Sigmoid colon (tissue), 7 donors: ENCODE results near the gene OCIAD1. TPM values are rescaled to one million over a fixed set of nuclear protein-coding genes. Genes with fewer than 3 reads are reported as not detected.
"Not testable (repeated sequence)": the region's sequence is repeated elsewhere in the genome, so short reads cannot be mapped to it uniquely, and the experiment has no call there.

ENCODE experiments used
- DNase-seq: peaks from one replicate; pipeline ENCODE4 v3.0.0-alpha.2; 2019
- H3K27ac ChIP-seq, 4 donors: fragments of 200-600 bp; sonication (generic); one replicate each; pipeline ENCODE4 v1.5.1; 2016 to 2019; ENCODE audit warnings: mild to moderate bottlenecking in 1 of 4
- H3K27me3 ChIP-seq, 3 donors: fragments of 200-600 bp; sonication (generic); one replicate each; pipeline ENCODE4 v1.5.1; 2019; ENCODE audit warnings: mild to moderate bottlenecking in 1 of 3
- H3K36me3 ChIP-seq, 4 donors: fragments of 200-600 bp; sonication (generic); one replicate each; pipeline ENCODE4 v1.5.1; 2016 to 2019
- H3K4me1 ChIP-seq, 4 donors: fragments of 200-600 bp; sonication (generic); one replicate each; pipeline ENCODE4 v1.5.1; 2017 to 2019
- H3K4me3 ChIP-seq, 4 donors: fragments of 200-600 bp; sonication (generic); one replicate each; pipeline ENCODE4 v1.5.1; 2017 to 2019; ENCODE audit warnings: mild to moderate bottlenecking in 2 of 4, moderate library complexity in 1 of 4
- H3K9me3 ChIP-seq, 4 donors: fragments of 200-600 bp in 3 of 4; sonication (generic) in 3 of 4; one replicate each; pipeline versions ENCODE4 v1.5.1 to v1.6.1; 2013 to 2019
- EP300 ChIP-seq, 4 donors: sonication (generic); formaldehyde crosslinking; IDR thresholded peaks; one replicate each; pipeline ENCODE4 v1.6.1; 2017; ENCODE audit warnings: antibody characterized with exemption in 4 of 4
- POLR2A ChIP-seq, 2 donors: fragments of 450-650 bp; IDR thresholded peaks; one replicate each; pipeline ENCODE4 v1.6.1; 2016; ENCODE audit warnings: antibody characterized with exemption in 2 of 2, mild to moderate bottlenecking in 2 of 2, moderate library complexity in 2 of 2
- POLR2AphosphoS5 ChIP-seq, 4 donors: sonication (generic); formaldehyde crosslinking; IDR thresholded peaks; one replicate each; pipeline ENCODE4 v1.6.1; 2017; ENCODE audit warnings: antibody characterized with exemption in 4 of 4
- WGBS, 2 donors: extraction: QIAGEN DNeasy Blood & Tissue Kit; methylation state at CpG; one replicate each; pipeline ENCODE4 v1.1.7; 2013; 5-methylcytosine and 5-hydroxymethylcytosine counted together
- intact Hi-C: fragments of 100-400 bp; cut with DNase I; formaldehyde crosslinking; loops from one replicate; pipeline ENCODE4 v1.15.1; 2023
- polyA plus RNA-seq, 3 donors: library from polyadenylated mRNA; stranded (reverse); fragments of 200-250 nt; gene quantifications; one replicate each; pipeline ENCODE4 v1.2.3, GENCODE V29; 2013
- total RNA-seq, 4 donors: library from RNA; depleted of rRNA; stranded (reverse); fragments of >200 nt; gene quantifications; one replicate each; pipeline ENCODE4 v1.1.0, GENCODE V29; 2016
- TF ChIP-seq, protein P1 (sequence below), 4 experiments: fragments of 450-650 bp in 3 of 4; fragments of 200-600 bp in 1 of 4; IDR thresholded peaks; one replicate each; pipeline ENCODE4 v1.5.1; 2016 to 2019; ENCODE audit warnings: antibody characterized with exemption in 4 of 4, mild to moderate bottlenecking in 3 of 4, moderate library complexity in 2 of 4
- donor health status: healthy with polysubstance abuse.
- donor health status: Bipolar disorder and iron deficiency.
- donor health status: healthy.

Gene OCIAD1
- total and polyA plus RNA-seq, 7 donors, result 51.7 to 133 (median 100) TPM

DNA sequence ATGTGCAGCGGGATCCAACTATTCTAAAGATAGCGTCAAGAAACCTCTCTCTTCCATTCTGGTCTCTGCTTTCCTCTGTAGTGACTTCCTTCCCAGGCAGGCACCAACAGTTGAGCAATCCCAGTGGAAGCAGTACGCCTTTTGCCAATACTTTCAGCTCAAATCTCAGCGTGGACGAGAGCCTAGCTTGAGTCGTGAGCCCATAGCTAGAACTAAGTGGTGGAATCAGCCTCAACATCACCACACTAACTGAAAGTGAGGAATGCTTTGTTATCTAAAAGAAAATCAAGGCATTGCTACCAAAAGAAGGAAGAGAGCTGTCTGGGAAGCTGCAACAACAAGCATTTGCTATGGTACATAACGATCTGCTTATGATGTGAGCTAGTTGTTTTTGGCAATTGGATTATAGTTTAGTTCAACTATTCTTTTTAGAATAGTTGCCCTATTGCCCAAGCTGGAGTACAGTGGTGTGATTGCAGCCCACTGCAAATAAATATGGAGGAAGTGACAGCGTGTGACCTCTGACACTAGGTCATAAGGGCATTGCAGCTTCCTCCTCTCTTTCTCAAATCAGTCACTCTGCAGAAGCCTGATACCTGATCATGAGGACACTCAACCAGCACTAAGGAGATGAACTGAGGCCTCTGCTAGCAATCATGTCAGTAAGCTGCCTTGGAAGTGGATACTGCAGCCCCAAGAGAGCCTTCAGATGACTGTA lies 26.1 kb upstream of the OCIAD1 start:
- intact Hi-C loops, result no loop called here
- WGBS, 2 donors, result 94 to 96% methylated on average over 8 of the region's 8 CpGs
- H3K27me3 ChIP-seq, result no peaks in the 10 kb centered on the region
- no peaks in the 10 kb centered on the region for H3K36me3 ChIP-seq
- H3K27ac ChIP-seq, result no peak overlapping the region
- H3K4me1 ChIP-seq, result peaks cover 0 to 4% (median 0%) of the 10 kb centered on the region in 4 donors
- H3K9me3 ChIP-seq, result no peaks in the 10 kb centered on the region
- TF ChIP-seq POLR2A (IDR thresholded peaks at IDR 0.05), result no peak
- no peak for TF ChIP-seq POLR2AphosphoS5 (IDR thresholded peaks at IDR 0.05)
- TF ChIP-seq, protein P1, sequence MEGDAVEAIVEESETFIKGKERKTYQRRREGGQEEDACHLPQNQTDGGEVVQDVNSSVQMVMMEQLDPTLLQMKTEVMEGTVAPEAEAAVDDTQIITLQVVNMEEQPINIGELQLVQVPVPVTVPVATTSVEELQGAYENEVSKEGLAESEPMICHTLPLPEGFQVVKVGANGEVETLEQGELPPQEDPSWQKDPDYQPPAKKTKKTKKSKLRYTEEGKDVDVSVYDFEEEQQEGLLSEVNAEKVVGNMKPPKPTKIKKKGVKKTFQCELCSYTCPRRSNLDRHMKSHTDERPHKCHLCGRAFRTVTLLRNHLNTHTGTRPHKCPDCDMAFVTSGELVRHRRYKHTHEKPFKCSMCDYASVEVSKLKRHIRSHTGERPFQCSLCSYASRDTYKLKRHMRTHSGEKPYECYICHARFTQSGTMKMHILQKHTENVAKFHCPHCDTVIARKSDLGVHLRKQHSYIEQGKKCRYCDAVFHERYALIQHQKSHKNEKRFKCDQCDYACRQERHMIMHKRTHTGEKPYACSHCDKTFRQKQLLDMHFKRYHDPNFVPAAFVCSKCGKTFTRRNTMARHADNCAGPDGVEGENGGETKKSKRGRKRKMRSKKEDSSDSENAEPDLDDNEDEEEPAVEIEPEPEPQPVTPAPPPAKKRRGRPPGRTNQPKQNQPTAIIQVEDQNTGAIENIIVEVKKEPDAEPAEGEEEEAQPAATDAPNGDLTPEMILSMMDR (IDR thresholded peaks at IDR 0.05), result no peak
- TF ChIP-seq EP300 (IDR thresholded peaks at IDR 0.05), result no peak
- H3K4me3 ChIP-seq, result no peak overlapping the region
- DNase-seq, result no peak

DNA sequence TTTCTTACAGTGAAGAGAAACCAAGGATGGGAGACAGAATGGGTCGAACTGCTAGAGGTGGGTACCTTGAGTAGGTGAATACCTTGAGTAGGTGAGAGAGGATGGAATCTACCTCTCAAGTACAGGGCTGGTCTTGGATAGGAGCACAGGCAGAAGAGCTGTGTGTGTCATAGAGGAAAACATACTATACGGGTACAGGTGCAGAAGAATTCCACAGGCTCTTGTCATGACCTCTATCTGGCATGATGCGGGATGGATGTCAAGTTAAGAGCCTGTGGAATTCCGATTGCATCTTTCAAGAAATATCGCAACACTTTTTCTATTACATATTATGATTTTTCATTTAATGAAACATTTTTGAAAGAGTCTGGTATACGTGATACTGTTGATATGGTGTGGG lies 18.0 kb upstream of the OCIAD1 start:
- no peaks in the 10 kb centered on the region for H3K4me1 ChIP-seq
- no peak for DNase-seq
- no peaks in the 10 kb centered on the region for H3K9me3 ChIP-seq
- TF ChIP-seq POLR2A (IDR thresholded peaks at IDR 0.05) (no peak), POLR2AphosphoS5 (IDR thresholded peaks at IDR 0.05) (no peak), EP300 (IDR thresholded peaks at IDR 0.05) (no peak)
- TF ChIP-seq, protein P1 (IDR thresholded peaks at IDR 0.05), result no peak
- H3K36me3 ChIP-seq, result no peaks in the 10 kb centered on the region
- intact Hi-C loops, result no loop called here
- H3K4me3 ChIP-seq, result no peak overlapping the region
- no peaks in the 10 kb centered on the region for H3K27me3 ChIP-seq
- 80% methylated on average over 6 of the region's 6 CpGs for WGBS, 2 donors
- H3K27ac ChIP-seq, result no peak overlapping the region

DNA sequence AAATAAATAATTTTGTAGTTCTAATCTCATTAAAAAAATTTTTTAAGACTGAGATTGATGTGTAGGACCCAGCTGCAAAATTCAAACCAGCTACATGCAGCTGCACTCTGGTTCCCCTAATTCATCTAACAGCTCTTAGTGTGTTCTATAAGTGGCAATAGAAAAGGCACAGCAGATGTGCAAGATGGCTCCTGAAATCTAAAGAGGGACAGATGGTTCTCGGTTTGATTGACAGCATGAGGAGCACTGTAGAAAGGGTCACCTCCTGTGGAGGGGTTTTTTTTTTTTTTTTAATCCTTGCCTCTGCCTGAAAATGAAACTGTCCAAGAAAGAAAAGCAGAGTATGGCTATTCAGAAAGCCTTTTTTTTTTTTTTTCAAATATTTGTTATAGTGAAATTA lies 16.9 kb upstream of the OCIAD1 start:
- no peaks in the 10 kb centered on the region for H3K27me3 ChIP-seq
- TF ChIP-seq, protein P1 (IDR thresholded peaks at IDR 0.05), result no peak
- TF ChIP-seq POLR2AphosphoS5 (IDR thresholded peaks at IDR 0.05) (no peak), EP300 (IDR thresholded peaks at IDR 0.05) (no peak), POLR2A (IDR thresholded peaks at IDR 0.05) (no peak)
- H3K27ac ChIP-seq, result no peak overlapping the region
- no peak for DNase-seq
- intact Hi-C loops, result no loop called here
- H3K4me1 ChIP-seq, result no peaks in the 10 kb centered on the region
- H3K4me3 ChIP-seq, result no peak overlapping the region
- H3K9me3 ChIP-seq, result no peaks in the 10 kb centered on the region
- no peaks in the 10 kb centered on the region for H3K36me3 ChIP-seq
- 55 to 86% methylated on average over 1 of the region's 1 CpG for WGBS, 2 donors

DNA sequence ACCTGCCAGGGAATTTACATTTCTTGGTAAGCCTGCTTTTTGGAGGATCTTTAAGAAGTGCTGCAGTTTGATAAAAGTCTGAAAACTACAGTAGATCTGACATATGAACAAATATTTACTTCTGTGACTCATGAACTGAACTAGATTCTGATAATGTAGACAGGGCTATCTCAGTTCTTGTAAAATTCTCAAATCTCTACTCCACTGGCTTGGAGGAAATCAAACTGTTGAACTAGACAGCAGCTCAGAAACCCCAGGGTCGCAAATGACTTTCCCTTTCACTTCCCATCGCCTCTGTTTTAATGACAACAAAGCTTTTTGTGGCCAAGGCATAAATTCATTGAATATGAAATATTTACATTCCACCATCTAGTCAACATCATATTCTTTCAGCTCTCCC lies 15.4 kb upstream of the OCIAD1 start:
- 4 to 9% methylated on average over 2 of the region's 2 CpGs for WGBS, 2 donors
- Histone ChIP-seq H3K4me3 (no peak overlapping the region), H3K9me3 (no peaks in the 10 kb centered on the region), H3K36me3 (no peaks in the 10 kb centered on the region), H3K27ac (no peak overlapping the region), H3K4me1 (no peaks in the 10 kb centered on the region), H3K27me3 (no peaks in the 10 kb centered on the region)
- TF ChIP-seq, protein P1 (IDR thresholded peaks at IDR 0.05), result no peak
- no peak for TF ChIP-seq POLR2AphosphoS5 (IDR thresholded peaks at IDR 0.05)
- no peak for TF ChIP-seq EP300 (IDR thresholded peaks at IDR 0.05)
- intact Hi-C loops, result no loop called here
- DNase-seq, result no peak

DNA sequence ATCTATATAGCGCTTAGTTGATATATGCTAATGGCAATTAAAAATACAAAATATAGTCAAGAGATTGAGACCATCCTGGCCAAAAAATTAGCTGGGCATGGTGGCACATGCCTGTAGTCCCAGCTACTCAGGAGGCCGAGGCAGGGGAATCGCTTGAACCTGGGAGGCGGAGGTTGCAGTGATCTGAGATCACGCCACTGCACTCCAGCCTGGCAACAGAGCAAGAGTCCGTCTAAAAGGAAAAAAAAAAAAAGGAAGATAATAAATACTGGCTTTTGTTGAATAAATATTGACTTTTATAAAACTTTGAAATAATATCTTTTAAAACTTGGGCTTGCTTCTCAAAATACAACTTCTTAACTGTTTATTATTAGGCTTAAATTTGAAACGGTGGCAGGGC lies 14.6 kb upstream of the OCIAD1 start:
- 87 to 89% methylated on average over 7 of the region's 7 CpGs for WGBS, 2 donors
- intact Hi-C loops, result not testable (repeated sequence)

More for the DNA sequence above, 14.6 kb upstream of the OCIAD1 start:
- not testable (repeated sequence) for H3K27me3 ChIP-seq, H3K4me3 ChIP-seq, H3K27ac ChIP-seq, H3K4me1 ChIP-seq, H3K9me3 ChIP-seq, H3K36me3 ChIP-seq, DNase-seq
